PC-9 (cell line): ENCODE data around the gene ANKS1B. TPM values are rescaled to one million over a fixed set of nuclear protein-coding genes. Genes with fewer than 3 reads are reported as not detected.
"Not testable (repeated sequence)": the region's sequence is repeated elsewhere in the genome, so short reads cannot be mapped to it uniquely, and the experiment has no call there.

Experiments
- BruUV-seq: library from RNA; stranded (reverse); fragments of 400-500 nt; replicated peaks from 2 replicates; lab custom pipeline; 2021; lab: Mats Ljungman, UMichigan
- CTCF ChIA-PET: fragments of 300-600 bp; sonication (Branson Sonifier 250); formaldehyde crosslinking; loops from one replicate; lab custom pipeline; 2022; ENCODE audit warnings: antibody characterized with exemption; lab: Charles Lee
- POLR2A ChIA-PET: fragments of 300-600 bp; sonication (Branson Sonifier 250); formaldehyde crosslinking; loops from one replicate; lab custom pipeline; 2022; ENCODE audit warnings: antibody characterized with exemption; ENCODE audit not compliant: unreplicated experiment; lab: Charles Lee
- DNase-seq, 2 experiments: peaks; one replicate each; pipeline versions ENCODE4 v3.0.0 to v3.0.0-alpha.2; 2015 to 2022; ENCODE audit warnings: mixed read lengths in 1 of 2
- H2AFZ ChIP-seq: fragments of 200-600 bp; sonication (generic); 2 replicates; pipeline ENCODE4 v1.8.1; 2017; ENCODE audit warnings: antibody characterized with exemption
- H3F3A ChIP-seq: fragments of 200-600 bp; sonication (generic); 2 replicates; pipeline ENCODE4 v1.8.1; 2017; ENCODE audit warnings: antibody characterized with exemption, mild to moderate bottlenecking, low read depth; ENCODE audit not compliant: insufficient read depth
- H3K27ac ChIP-seq: fragments of 200-600 bp; sonication (generic); 2 replicates; pipeline ENCODE4 v1.6.1; 2016; ENCODE audit warnings: mixed run types
- H3K27me3 ChIP-seq: fragments of 200-600 bp; sonication (generic); 2 replicates; pipeline ENCODE4 v1.6.1; 2016; ENCODE audit warnings: low read depth, mixed run types; ENCODE audit not compliant: insufficient read depth
- H3K36me3 ChIP-seq: fragments of 200-600 bp; sonication (generic); 2 replicates; pipeline ENCODE4 v1.6.1; 2016; ENCODE audit warnings: low read depth, mixed run types
- H3K4me1 ChIP-seq: fragments of 200-600 bp; sonication (generic); replicated peaks from 2 replicates; pipeline ENCODE4 v1.6.1; 2016; ENCODE audit warnings: mixed run types; ENCODE audit not compliant: insufficient read depth
- H3K4me2 ChIP-seq: fragments of 200-600 bp; sonication (generic); 2 replicates; pipeline ENCODE4 v1.6.1; 2017; ENCODE audit warnings: mixed run types
- H3K4me3 ChIP-seq: fragments of 200-600 bp; sonication (generic); 2 replicates; pipeline ENCODE4 v1.6.1; 2016; ENCODE audit warnings: mixed run types
- H3K79me2 ChIP-seq: fragments of 200-600 bp; sonication (generic); 2 replicates; pipeline ENCODE4 v1.6.1; 2017; ENCODE audit warnings: low read depth, mixed run types
- H3K9me2 ChIP-seq: fragments of 200-600 bp; sonication (generic); 2 replicates; pipeline ENCODE4 v1.8.1; 2017; ENCODE audit warnings: mild to moderate bottlenecking; ENCODE audit not compliant: insufficient read depth
- H3K9me3 ChIP-seq: fragments of 200-600 bp; sonication (generic); 2 replicates; pipeline ENCODE4 v1.8.1; 2016; ENCODE audit warnings: low read depth; ENCODE audit not compliant: insufficient read depth
- H4K20me1 ChIP-seq: fragments of 200-600 bp; sonication (generic); 2 replicates; pipeline ENCODE4 v1.8.1; 2017; ENCODE audit not compliant: insufficient read depth
- EZH2 ChIP-seq: fragments of 200-600 bp; sonication (generic); IDR thresholded peaks from 2 replicates; pipeline ENCODE4 v1.8.0; 2017; ENCODE audit warnings: antibody characterized with exemption, low read depth
- intact Hi-C: fragments of 100-400 bp; cut with micrococcal nuclease; formaldehyde crosslinking; loops from one replicate; pipeline ENCODE4 v1.10.0; 2022; ENCODE audit not compliant: unreplicated experiment
- total RNA-seq: library from RNA; stranded (reverse); gene quantifications from 2 replicates; pipeline ENCODE4 v1.2.3, GENCODE V29; 2021
- TF ChIP-seq, protein P1 (sequence below): fragments of 200-600 bp; sonication (generic); conservative IDR thresholded peaks from 2 replicates; pipeline ENCODE4 v1.6.1; 2017; ENCODE audit warnings: mixed run types, antibody characterized with exemption, mild to moderate bottlenecking, moderate library complexity

Gene ANKS1B
- total RNA-seq, 1 experiment from 2014 or later: not detected

DNA sequence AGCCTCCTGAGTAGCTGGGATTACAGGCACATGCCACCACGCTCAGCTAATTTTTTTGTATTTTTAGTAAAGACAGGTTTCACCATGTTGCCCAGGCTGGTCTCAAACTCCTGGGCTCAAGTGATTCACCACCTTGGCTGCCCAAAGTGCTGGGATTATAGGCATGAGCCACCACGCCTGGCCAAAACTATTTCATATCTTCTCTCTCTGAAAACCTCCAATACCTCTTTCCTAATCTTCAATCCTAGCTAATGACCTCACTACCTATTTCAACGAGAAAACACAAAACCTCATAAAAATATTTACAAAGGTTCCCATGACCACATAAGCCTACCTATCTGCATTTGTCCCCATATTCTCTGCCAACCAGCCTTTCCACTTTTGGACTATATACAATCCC lies 32.3 kb upstream of the ANKS1B start:
- H3K36me3 ChIP-seq: no peaks in the 10 kb centered on the region
- BruUV-seq: no TSS peak
- H3K9me2 ChIP-seq: no peaks in the 10 kb centered on the region
- no peak overlapping the region for H3K4me3 ChIP-seq
- CTCF ChIA-PET: no interaction called here
- TF ChIP-seq, protein P1, sequence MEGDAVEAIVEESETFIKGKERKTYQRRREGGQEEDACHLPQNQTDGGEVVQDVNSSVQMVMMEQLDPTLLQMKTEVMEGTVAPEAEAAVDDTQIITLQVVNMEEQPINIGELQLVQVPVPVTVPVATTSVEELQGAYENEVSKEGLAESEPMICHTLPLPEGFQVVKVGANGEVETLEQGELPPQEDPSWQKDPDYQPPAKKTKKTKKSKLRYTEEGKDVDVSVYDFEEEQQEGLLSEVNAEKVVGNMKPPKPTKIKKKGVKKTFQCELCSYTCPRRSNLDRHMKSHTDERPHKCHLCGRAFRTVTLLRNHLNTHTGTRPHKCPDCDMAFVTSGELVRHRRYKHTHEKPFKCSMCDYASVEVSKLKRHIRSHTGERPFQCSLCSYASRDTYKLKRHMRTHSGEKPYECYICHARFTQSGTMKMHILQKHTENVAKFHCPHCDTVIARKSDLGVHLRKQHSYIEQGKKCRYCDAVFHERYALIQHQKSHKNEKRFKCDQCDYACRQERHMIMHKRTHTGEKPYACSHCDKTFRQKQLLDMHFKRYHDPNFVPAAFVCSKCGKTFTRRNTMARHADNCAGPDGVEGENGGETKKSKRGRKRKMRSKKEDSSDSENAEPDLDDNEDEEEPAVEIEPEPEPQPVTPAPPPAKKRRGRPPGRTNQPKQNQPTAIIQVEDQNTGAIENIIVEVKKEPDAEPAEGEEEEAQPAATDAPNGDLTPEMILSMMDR: no peak
- TF ChIP-seq EZH2: no peak
- DNase-seq: peak in 1 of 2 experiments; percentile 70
- H3F3A ChIP-seq: no peaks in the 10 kb centered on the region
- H3K27me3 ChIP-seq: no peaks in the 10 kb centered on the region
- no peaks in the 10 kb centered on the region for H3K4me1 ChIP-seq
- H2AFZ ChIP-seq: no peak overlapping the region
- no peaks in the 10 kb centered on the region for H3K79me2 ChIP-seq
- H3K27ac ChIP-seq: no peak overlapping the region
- H4K20me1 ChIP-seq: no peaks in the 10 kb centered on the region
- POLR2A ChIA-PET: no interaction called here
- no peak overlapping the region for H3K4me2 ChIP-seq
- H3K9me3 ChIP-seq: no peaks in the 10 kb centered on the region
- intact Hi-C loops: no loop called here

DNA sequence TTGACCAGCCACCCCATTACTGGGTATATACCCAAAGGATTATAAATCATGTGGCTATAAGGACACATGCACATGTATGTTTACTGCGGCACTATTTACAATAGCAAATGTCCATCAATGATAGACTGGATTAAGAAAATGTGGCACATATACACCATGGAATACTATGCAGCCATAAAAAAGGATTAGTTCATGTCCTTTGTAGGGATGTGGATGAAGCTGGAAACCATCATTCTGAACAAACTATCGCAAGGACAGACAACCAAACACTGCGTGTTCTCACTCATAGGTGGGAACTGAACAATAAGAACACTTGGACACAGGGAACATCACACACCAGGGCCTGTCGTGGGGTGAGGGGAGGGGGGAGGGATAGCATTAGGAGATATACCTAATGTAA lies 31.6 kb upstream of the ANKS1B start:
- H3K79me2 ChIP-seq, H3K4me3 ChIP-seq, CTCF ChIA-PET, H3F3A ChIP-seq, H3K27me3 ChIP-seq, intact Hi-C loops, DNase-seq, H3K36me3 ChIP-seq, POLR2A ChIA-PET, H3K4me2 ChIP-seq, H3K4me1 ChIP-seq, BruUV-seq, H3K9me2 ChIP-seq, H4K20me1 ChIP-seq, H3K9me3 ChIP-seq, H3K27ac ChIP-seq, H2AFZ ChIP-seq: not testable (repeated sequence)

DNA sequence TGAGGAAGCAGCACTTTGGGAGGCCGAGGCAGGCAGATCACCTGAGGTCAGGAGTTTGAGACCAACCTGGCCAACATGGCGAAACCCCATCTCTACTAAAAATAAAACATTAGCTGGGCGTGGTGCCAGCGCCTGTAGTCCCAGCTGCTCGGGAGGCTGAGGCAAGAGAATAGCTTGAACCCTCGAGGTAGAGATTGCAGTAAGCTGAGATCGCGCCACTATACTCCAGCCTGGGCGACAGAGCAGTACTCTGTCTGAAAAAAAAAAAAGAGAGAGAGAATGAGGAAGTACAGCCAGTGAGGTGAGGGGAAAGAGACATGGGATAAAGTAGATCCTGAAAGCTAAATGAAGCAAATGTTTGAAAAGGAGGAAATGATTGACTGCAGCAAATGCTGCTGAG lies 21.1 kb upstream of the ANKS1B start:
- CTCF ChIA-PET, H4K20me1 ChIP-seq, H3K4me1 ChIP-seq, H3K27ac ChIP-seq, H3K9me3 ChIP-seq, intact Hi-C loops, H3K79me2 ChIP-seq, BruUV-seq, DNase-seq, POLR2A ChIA-PET, H2AFZ ChIP-seq, H3K4me2 ChIP-seq, H3K9me2 ChIP-seq, H3F3A ChIP-seq, H3K36me3 ChIP-seq, H3K4me3 ChIP-seq: not testable (repeated sequence)
- H3K27me3 ChIP-seq: peaks cover 27% of the 10 kb centered on the region

DNA sequence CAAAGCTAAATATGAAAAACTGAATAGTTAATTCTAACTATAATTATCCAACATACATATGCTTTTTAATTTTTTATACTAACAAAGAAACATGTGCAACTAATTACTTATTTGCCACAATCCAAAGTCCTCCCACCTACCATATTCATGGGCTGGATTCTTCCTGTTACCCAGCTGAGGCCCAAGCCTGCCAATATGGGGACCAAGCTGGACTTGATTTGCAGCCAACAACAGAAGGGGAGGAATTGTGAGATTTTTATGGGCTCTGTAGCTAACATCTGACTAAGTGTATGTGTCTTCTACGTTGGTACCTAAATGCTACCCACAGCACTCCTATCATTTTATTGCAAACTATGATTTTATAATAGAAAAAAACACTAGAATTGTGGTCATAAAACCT lies 13.1 kb upstream of the ANKS1B start:
- no peaks in the 10 kb centered on the region for H3F3A ChIP-seq
- no peaks in the 10 kb centered on the region for H3K36me3 ChIP-seq
- no peak for DNase-seq
- BruUV-seq: no TSS peak
- no peak overlapping the region for H3K4me2 ChIP-seq
- CTCF ChIA-PET: no interaction called here
- POLR2A ChIA-PET: no interaction called here
- H4K20me1 ChIP-seq: no peaks in the 10 kb centered on the region
- no peaks in the 10 kb centered on the region for H3K9me2 ChIP-seq
- no peak overlapping the region for H3K4me3 ChIP-seq
- H3K9me3 ChIP-seq: no peaks in the 10 kb centered on the region; the same call in 1 of the 2 replicates
- no peak overlapping the region for H3K27ac ChIP-seq
- no peaks in the 10 kb centered on the region for H3K79me2 ChIP-seq
- intact Hi-C loops: no loop called here
- TF ChIP-seq, protein P1: no peak
- TF ChIP-seq EZH2: no peak
- H3K27me3 ChIP-seq: peaks cover 9% of the 10 kb centered on the region; the same call in 1 of the 2 replicates
- no peak overlapping the region for H2AFZ ChIP-seq
- H3K4me1 ChIP-seq: no peaks in the 10 kb centered on the region
